ENCODE measurements around the gene CYTH2. TPM values are rescaled to one million over a fixed set of nuclear protein-coding genes. Genes with fewer than 3 reads are reported as not detected.

CYTH2 gene
- total RNA-seq, 1 donor from 2014 or later = 36.6 TPM

DNA sequence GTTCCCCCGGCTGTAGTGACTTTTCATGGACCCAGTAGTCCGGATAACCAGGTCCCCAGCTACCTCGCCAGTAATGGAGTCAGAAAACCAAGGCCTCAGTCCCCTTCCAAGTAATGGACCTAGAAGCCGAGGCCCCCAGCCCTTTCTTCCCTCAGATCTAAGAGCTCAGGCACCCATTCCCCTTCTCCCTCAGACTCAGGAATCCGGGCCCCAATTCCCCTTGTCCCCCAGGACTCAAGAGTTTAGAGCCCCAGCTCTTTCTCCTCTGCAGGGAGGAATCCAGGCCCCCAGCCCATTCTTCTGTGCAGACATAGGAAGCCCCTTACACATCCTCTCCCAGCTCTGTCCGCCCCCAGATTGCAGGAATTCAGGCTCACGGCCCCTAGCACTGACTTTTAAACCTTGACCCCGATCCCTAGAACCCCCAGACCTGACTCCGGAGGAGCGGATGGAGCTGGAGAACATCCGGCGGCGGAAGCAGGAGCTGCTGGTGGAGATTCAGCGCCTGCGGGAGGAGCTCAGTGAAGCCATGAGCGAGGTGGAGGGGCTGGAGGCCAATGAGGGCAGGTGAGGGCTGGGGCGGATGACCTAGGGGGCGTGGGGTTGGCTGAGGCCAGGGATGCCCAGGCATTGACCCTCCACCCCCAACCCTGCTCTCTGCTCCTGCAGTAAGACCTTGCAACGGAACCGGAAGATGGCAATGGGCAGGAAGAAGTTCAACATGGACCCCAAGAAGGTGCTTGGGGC, 938 bp downstream of the CYTH2 start:
- DNase-seq (ENCODE audit: low read depth) (no peak), FAIRE-seq (no peak)
- H3K27me3 ChIP-seq (ENCODE audit: control insufficient read depth, insufficient read depth, low read length) = no peaks in the 10 kb centered on the region
- peak overlapping the region; percentile 81 for H3K4me3 ChIP-seq (ENCODE audit: low read depth, low read length)
- TF ChIP-seq, protein P1, sequence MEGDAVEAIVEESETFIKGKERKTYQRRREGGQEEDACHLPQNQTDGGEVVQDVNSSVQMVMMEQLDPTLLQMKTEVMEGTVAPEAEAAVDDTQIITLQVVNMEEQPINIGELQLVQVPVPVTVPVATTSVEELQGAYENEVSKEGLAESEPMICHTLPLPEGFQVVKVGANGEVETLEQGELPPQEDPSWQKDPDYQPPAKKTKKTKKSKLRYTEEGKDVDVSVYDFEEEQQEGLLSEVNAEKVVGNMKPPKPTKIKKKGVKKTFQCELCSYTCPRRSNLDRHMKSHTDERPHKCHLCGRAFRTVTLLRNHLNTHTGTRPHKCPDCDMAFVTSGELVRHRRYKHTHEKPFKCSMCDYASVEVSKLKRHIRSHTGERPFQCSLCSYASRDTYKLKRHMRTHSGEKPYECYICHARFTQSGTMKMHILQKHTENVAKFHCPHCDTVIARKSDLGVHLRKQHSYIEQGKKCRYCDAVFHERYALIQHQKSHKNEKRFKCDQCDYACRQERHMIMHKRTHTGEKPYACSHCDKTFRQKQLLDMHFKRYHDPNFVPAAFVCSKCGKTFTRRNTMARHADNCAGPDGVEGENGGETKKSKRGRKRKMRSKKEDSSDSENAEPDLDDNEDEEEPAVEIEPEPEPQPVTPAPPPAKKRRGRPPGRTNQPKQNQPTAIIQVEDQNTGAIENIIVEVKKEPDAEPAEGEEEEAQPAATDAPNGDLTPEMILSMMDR (IDR thresholded peaks at IDR 0.05; ENCODE audit: insufficient read depth, low read length, severe bottlenecking) = no peak
- peaks cover 35% of the 10 kb centered on the region for H3K36me3 ChIP-seq (ENCODE audit: control insufficient read depth, insufficient read depth, low read length)

DNA sequence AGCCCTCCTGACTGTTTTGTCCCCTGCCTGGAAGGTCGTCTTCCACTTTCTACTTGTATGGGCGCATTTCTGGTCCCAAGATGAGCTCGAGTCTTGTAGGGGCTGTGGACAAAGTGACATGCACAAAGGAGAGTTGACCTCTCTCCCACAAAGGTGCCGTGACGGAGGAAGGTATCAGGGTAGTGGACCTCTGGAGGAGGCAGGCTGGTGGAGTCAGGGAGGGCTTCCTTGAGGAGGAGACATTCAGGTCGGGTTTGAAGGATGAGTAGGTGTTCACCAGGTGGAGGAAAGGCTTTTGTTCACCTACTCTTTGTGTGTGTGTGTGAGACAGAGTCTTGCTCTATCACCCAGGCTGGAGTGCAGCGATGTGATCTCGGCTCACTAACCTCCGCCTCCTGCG, 1.7 kb downstream of the CYTH2 start:
- peaks cover 42% of the 10 kb centered on the region for H3K36me3 ChIP-seq (ENCODE audit: control insufficient read depth, insufficient read depth, low read length)
- TF ChIP-seq, protein P1 (IDR thresholded peaks at IDR 0.05; ENCODE audit: insufficient read depth, low read length, severe bottlenecking) = no peak
- FAIRE-seq = no peak
- DNase-seq (ENCODE audit: low read depth) = no peak
- no peaks in the 10 kb centered on the region for H3K27me3 ChIP-seq (ENCODE audit: control insufficient read depth, insufficient read depth, low read length)
- no peak overlapping the region for H3K4me3 ChIP-seq (ENCODE audit: low read depth, low read length)

DNA sequence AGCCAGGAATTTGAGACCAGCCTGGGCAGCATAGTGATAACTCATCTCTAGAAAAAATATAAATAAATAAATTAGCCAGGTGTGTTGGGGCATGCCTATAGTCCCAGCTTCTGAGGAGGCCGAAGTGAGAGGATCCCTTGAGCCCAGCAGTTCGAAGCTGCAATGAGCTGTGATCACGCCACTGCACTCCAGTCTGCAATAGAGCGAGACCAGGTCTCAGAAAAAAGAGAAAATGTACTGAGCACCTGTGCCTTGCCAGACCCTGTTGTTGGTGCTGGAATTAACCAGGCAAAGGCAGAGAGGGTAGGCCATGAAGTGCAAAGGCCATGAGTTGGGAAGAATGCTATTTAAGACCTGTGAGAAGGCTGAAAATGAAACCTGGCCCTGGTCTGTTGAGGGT, 2.7 kb downstream of the CYTH2 start:
- Histone ChIP-seq H3K4me3 (ENCODE audit: low read depth, low read length) (no peak overlapping the region), H3K27me3 (ENCODE audit: control insufficient read depth, insufficient read depth, low read length) (no peaks in the 10 kb centered on the region), H3K36me3 (ENCODE audit: control insufficient read depth, insufficient read depth, low read length) (peaks cover 46% of the 10 kb centered on the region)
- no peak for FAIRE-seq
- TF ChIP-seq, protein P1 (IDR thresholded peaks at IDR 0.05; ENCODE audit: insufficient read depth, low read length, severe bottlenecking) = no peak
- DNase-seq (ENCODE audit: low read depth) = no peak

DNA sequence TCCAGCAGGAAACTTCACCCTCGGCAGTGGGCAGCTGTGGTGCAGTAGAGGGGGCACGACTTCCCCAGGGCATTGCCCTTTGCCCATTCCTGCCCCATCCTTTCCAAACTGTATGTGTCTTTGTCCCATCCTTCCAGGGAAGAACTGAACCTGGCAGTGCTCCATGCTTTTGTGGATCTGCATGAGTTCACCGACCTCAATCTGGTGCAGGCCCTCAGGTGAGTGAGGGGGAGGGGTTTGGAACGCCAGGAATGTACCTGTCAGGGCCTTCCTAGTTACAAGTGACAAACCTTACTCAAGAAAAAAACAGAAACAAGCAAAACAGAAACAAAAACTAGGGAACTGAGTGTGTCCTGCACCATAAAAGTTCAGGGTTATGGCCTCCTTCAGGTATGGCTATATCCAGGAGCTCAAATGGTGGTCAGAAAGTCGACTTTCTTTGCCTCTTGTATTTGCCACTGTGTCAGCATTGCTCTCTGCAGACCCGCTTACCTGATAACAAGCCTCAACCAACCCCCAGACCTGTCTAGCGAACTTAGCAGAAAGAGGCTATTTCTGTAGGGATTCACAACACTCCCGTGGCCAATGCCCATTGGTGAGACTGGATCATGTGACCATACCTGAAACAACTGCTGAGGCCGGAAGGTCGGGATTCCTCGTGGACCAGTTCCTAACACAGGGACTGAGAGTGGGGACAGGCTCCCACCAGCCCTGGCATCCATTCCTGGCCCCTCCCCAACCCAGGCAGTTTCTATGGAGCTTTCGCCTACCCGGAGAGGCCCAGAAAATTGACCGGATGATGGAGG, 4.2 kb downstream of the CYTH2 start:
- no peak for DNase-seq (ENCODE audit: low read depth)
- Histone ChIP-seq H3K36me3 (ENCODE audit: control insufficient read depth, insufficient read depth, low read length) (peaks cover 52% of the 10 kb centered on the region), H3K27me3 (ENCODE audit: control insufficient read depth, insufficient read depth, low read length) (no peaks in the 10 kb centered on the region), H3K4me3 (ENCODE audit: low read depth, low read length) (no peak overlapping the region)
- TF ChIP-seq, protein P1 (IDR thresholded peaks at IDR 0.05; ENCODE audit: insufficient read depth, low read length, severe bottlenecking) = no peak
- FAIRE-seq = no peak

DNA sequence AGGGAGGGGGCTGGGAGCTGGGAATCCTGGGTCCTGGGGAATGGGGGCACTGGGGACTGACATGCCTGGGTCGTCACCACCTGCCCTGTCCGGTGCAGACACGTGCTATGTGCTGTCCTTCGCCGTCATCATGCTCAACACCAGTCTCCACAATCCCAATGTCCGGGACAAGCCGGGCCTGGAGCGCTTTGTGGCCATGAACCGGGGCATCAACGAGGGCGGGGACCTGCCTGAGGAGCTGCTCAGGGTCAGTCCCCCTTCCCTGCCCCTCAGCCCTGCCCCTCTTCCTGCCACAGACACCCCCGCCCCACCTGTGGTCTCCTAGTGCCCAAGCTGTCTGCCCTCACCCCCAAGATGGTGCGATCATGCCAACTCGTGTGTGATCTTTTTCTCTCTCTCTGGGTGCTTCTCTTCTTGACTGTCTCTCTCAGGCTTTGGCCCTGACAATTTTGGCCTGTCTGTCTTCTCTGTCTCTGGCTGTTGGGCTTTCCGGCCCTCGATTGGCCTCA, 5.0 kb downstream of the CYTH2 start:
- H3K4me3 ChIP-seq (ENCODE audit: low read depth, low read length) = no peak overlapping the region
- peaks cover 54% of the 10 kb centered on the region for H3K36me3 ChIP-seq (ENCODE audit: control insufficient read depth, insufficient read depth, low read length)
- TF ChIP-seq, protein P1 (IDR thresholded peaks at IDR 0.05; ENCODE audit: insufficient read depth, low read length, severe bottlenecking) = no peak
- FAIRE-seq (no peak), DNase-seq (ENCODE audit: low read depth) (no peak)
- H3K27me3 ChIP-seq (ENCODE audit: control insufficient read depth, insufficient read depth, low read length) = no peaks in the 10 kb centered on the region

Data from bronchial epithelial cell (primary cell).